Peyer's patch (tissue), 4 donors: ENCODE data around the gene SLC6A17.

Source experiments
- POLR2A ChIP-seq, 2 donors: fragments of 450-650 bp; IDR thresholded peaks; one replicate each; pipeline ENCODE4 v1.5.1; 2017; ENCODE audit warnings: antibody characterized with exemption in 2 of 2, mild to moderate bottlenecking in 2 of 2, moderate library complexity in 2 of 2
- TF ChIP-seq, protein P1 (sequence below), 6 experiments: fragments of 450-650 bp in 4 of 6; fragments of 200-600 bp in 2 of 6; sonication (generic) in 1 of 6; IDR thresholded peaks; one replicate each; pipeline ENCODE4 v1.5.1; 2017 to 2019; ENCODE audit warnings: antibody characterized with exemption in 6 of 6, mild to moderate bottlenecking in 3 of 6, moderate library complexity in 1 of 6

DNA sequence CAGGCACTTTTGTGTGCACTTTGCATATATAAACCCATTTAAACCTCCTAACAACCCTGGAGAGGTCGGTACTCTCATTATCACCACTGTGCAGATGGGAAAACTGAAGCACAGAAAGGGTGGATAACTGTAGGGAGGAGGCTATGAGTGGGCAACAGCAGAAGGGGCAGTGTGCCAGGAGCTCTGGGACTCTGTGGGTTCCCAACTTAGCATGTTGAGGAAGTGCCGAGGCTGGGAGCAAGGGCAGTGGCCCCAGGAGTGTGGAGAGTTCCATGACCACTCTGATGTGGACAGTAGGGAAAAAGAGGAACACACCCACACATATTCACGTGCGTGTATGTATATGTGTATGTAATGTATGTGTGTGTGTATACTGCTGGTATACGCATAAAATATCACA is 34.2 kb downstream of the SLC6A17 start:
- TF ChIP-seq, protein P1, sequence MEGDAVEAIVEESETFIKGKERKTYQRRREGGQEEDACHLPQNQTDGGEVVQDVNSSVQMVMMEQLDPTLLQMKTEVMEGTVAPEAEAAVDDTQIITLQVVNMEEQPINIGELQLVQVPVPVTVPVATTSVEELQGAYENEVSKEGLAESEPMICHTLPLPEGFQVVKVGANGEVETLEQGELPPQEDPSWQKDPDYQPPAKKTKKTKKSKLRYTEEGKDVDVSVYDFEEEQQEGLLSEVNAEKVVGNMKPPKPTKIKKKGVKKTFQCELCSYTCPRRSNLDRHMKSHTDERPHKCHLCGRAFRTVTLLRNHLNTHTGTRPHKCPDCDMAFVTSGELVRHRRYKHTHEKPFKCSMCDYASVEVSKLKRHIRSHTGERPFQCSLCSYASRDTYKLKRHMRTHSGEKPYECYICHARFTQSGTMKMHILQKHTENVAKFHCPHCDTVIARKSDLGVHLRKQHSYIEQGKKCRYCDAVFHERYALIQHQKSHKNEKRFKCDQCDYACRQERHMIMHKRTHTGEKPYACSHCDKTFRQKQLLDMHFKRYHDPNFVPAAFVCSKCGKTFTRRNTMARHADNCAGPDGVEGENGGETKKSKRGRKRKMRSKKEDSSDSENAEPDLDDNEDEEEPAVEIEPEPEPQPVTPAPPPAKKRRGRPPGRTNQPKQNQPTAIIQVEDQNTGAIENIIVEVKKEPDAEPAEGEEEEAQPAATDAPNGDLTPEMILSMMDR (IDR thresholded peaks at IDR 0.05), result no peak
- no peak for TF ChIP-seq POLR2A (IDR thresholded peaks at IDR 0.05)
